ENCODE data around the gene SPRYD3.
A peak's percentile ranks its signal among the peaks of the same experiment; 100 is the strongest.

SPRYD3 gene

GRCh38 chr12:53090105-53090504 is 10.9 kb upstream of the SPRYD3 start:
- TF ChIP-seq, protein P1, sequence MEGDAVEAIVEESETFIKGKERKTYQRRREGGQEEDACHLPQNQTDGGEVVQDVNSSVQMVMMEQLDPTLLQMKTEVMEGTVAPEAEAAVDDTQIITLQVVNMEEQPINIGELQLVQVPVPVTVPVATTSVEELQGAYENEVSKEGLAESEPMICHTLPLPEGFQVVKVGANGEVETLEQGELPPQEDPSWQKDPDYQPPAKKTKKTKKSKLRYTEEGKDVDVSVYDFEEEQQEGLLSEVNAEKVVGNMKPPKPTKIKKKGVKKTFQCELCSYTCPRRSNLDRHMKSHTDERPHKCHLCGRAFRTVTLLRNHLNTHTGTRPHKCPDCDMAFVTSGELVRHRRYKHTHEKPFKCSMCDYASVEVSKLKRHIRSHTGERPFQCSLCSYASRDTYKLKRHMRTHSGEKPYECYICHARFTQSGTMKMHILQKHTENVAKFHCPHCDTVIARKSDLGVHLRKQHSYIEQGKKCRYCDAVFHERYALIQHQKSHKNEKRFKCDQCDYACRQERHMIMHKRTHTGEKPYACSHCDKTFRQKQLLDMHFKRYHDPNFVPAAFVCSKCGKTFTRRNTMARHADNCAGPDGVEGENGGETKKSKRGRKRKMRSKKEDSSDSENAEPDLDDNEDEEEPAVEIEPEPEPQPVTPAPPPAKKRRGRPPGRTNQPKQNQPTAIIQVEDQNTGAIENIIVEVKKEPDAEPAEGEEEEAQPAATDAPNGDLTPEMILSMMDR (conservative IDR thresholded peaks at IDR 0.05; ENCODE audit: control insufficient read depth, insufficient read depth, low read depth, low read length), result no peak
- no peak overlapping the region for H3K4me3 ChIP-seq (ENCODE audit: control insufficient read depth, low read depth, low read length)
- DNase-seq (ENCODE audit: low read depth), result no peak

- DNase-seq (ENCODE audit: low read depth), result no peak
- no peak overlapping the region for H3K4me3 ChIP-seq (ENCODE audit: control insufficient read depth, low read depth, low read length)
- TF ChIP-seq, protein P1 (conservative IDR thresholded peaks at IDR 0.05; ENCODE audit: control insufficient read depth, insufficient read depth, low read depth, low read length), result no peak
Measured at GRCh38 chr12:53086361-53086760, 7.2 kb upstream of the SPRYD3 start.

GRCh38 chr12:53082637-53083175 is 3.5 kb upstream of the SPRYD3 start:
- DNase-seq (ENCODE audit: low read depth), result no peak
- no peak overlapping the region for H3K4me3 ChIP-seq (ENCODE audit: control insufficient read depth, low read depth, low read length)
- TF ChIP-seq, protein P1 (conservative IDR thresholded peaks at IDR 0.05; ENCODE audit: control insufficient read depth, insufficient read depth, low read depth, low read length), result no peak

GRCh38 chr12:53078425-53079225 is 565 bp downstream of the SPRYD3 start:
- TF ChIP-seq, protein P1 (conservative IDR thresholded peaks at IDR 0.05; ENCODE audit: control insufficient read depth, insufficient read depth, low read depth, low read length), result no peak
- H3K4me3 ChIP-seq (ENCODE audit: control insufficient read depth, low read depth, low read length), result peak overlapping the region; percentile 65
- peak; percentile 50 for DNase-seq (ENCODE audit: low read depth)

GRCh38 chr12:53077030-53077429 is 2.2 kb downstream of the SPRYD3 start:
- TF ChIP-seq, protein P1 (conservative IDR thresholded peaks at IDR 0.05; ENCODE audit: control insufficient read depth, insufficient read depth, low read depth, low read length), result no peak
- no peak for DNase-seq (ENCODE audit: low read depth)
- H3K4me3 ChIP-seq (ENCODE audit: control insufficient read depth, low read depth, low read length), result no peak overlapping the region

- H3K4me3 ChIP-seq (ENCODE audit: control insufficient read depth, low read depth, low read length), result no peak overlapping the region
- no peak for DNase-seq (ENCODE audit: low read depth)
- TF ChIP-seq, protein P1 (conservative IDR thresholded peaks at IDR 0.05; ENCODE audit: control insufficient read depth, insufficient read depth, low read depth, low read length), result no peak
Measured at GRCh38 chr12:53076461-53076860, 2.7 kb downstream of the SPRYD3 start.

All from fibroblast of mammary gland (primary cell).